AG04450 (cell line): ENCODE results near the gene TTC31. TPM values are rescaled to one million over a fixed set of nuclear protein-coding genes. Genes with fewer than 3 reads are reported as not detected.
"Not testable (repeated sequence)": the region's sequence is repeated elsewhere in the genome, so short reads cannot be mapped to it uniquely, and the experiment has no call there.

Experiments
- CTCF ChIA-PET: fragments of 300-600, 350-600 bp; formaldehyde crosslinking; extraction: SDS; loops from one replicate; lab custom pipeline; 2022; ENCODE audit warnings: antibody characterized with exemption, inconsistent platforms; lab: Charles Lee
- POLR2A ChIA-PET: fragments of 350-600 bp; formaldehyde crosslinking; extraction: SDS; loops from one replicate; lab custom pipeline; 2021; ENCODE audit warnings: antibody characterized with exemption, inconsistent platforms; lab: Yijun Ruan, JAX
- DNase-seq: peaks from one replicate; pipeline ENCODE4 v3.0.0-alpha.2; 2011; ENCODE audit warnings: low read depth, low spot score
- H3K27ac ChIP-seq: one replicate; pipeline ENCODE4 v1.5.1; 2012; ENCODE audit warnings: low read depth, low read length, control low read depth
- H3K27me3 ChIP-seq: one replicate; pipeline ENCODE4 v1.6.0; 2012; ENCODE audit warnings: low read length; ENCODE audit not compliant: control insufficient read depth, insufficient read depth
- H3K4me3 ChIP-seq: 2 replicates; pipeline ENCODE4 v1.5.1; 2011; ENCODE audit warnings: mild to moderate bottlenecking, low read depth, low read length, control low read depth
- H3K9me3 ChIP-seq: 2 replicates; pipeline ENCODE4 v1.5.1; 2012; ENCODE audit warnings: low read length; ENCODE audit not compliant: control insufficient read depth, insufficient read depth
- polyA plus RNA-seq: library from polyadenylated mRNA; depleted of rRNA; stranded (reverse); fragments of >200 nt; gene quantifications from 2 replicates; pipeline ENCODE4 v1.2.3, GENCODE V29; 2011
- TF ChIP-seq, protein P1 (sequence below): IDR thresholded peaks from 2 replicates; pipeline ENCODE4 v1.5.1; 2011; ENCODE audit warnings: low read depth, low read length, control low read depth, inconsistent platforms

The TTC31 gene
- polyA plus RNA-seq, 1 experiment: 16.4 TPM

GRCh38 chr2:74441690-74442482 lies 41.0 kb upstream of the TTC31 start, which contains the start of gene RTKN:
TSS of gene RTKN (minus strand) at chr2:74441937. CDS start at chr2:74441816, 121 bp downstream.
- CTCF ChIA-PET: no interaction called here
- no peak for DNase-seq
- H3K27ac ChIP-seq: no peak within 1 kb of the TSS
- H3K9me3 ChIP-seq: peaks cover 11% of the 10 kb centered on the region; the same call in 1 of the 2 replicates
- POLR2A ChIA-PET: no interaction called here
- TF ChIP-seq, protein P1, sequence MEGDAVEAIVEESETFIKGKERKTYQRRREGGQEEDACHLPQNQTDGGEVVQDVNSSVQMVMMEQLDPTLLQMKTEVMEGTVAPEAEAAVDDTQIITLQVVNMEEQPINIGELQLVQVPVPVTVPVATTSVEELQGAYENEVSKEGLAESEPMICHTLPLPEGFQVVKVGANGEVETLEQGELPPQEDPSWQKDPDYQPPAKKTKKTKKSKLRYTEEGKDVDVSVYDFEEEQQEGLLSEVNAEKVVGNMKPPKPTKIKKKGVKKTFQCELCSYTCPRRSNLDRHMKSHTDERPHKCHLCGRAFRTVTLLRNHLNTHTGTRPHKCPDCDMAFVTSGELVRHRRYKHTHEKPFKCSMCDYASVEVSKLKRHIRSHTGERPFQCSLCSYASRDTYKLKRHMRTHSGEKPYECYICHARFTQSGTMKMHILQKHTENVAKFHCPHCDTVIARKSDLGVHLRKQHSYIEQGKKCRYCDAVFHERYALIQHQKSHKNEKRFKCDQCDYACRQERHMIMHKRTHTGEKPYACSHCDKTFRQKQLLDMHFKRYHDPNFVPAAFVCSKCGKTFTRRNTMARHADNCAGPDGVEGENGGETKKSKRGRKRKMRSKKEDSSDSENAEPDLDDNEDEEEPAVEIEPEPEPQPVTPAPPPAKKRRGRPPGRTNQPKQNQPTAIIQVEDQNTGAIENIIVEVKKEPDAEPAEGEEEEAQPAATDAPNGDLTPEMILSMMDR: no peak
- H3K27me3 ChIP-seq: peaks cover 22% of the 10 kb centered on the region
- H3K4me3 ChIP-seq: no peak within 1 kb of the TSS

DNA sequence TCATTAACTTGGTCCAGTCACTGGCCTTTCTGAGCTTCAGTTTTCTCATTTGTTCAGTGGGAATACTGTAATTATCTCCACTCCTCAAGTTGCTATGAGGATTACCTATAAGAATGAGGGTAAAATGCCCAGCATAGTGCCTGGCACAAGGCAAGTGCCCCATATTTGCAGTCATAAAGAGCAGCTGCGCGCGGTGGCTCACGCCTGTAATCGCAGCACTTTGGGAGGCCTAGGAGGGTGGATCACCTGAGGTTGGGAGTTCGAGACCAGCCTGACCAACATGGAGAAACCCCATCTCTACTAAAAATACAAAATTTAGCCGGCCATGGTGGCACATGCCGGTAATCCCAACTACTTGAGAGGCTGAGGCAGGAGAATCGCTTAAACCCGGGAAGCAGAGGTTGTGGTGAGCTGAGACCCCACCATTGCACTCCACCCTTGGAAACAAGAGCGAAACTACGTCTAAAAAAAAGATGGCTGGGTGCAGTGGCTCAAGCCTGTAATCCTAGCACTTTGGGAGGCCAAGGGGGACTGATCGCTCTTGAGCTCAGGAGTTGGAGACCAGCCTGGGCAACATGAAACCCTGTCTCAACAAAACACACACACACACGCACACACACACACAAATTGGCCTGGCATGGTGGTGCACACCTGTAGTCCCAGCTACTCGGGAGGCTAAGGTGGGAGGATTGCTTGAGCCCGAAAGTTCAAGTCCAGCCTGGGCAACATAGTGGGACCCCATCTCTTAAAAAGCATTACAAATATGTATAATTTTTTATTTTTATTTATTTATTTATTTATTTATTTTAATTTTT lies 40.2 kb upstream of the TTC31 start:
- DNase-seq, POLR2A ChIA-PET, H3K27ac ChIP-seq, H3K4me3 ChIP-seq, CTCF ChIA-PET: not testable (repeated sequence)
- peaks cover 22% of the 10 kb centered on the region for H3K27me3 ChIP-seq
- peaks cover 11% of the 10 kb centered on the region; the same call in 1 of the 2 replicates for H3K9me3 ChIP-seq

DNA sequence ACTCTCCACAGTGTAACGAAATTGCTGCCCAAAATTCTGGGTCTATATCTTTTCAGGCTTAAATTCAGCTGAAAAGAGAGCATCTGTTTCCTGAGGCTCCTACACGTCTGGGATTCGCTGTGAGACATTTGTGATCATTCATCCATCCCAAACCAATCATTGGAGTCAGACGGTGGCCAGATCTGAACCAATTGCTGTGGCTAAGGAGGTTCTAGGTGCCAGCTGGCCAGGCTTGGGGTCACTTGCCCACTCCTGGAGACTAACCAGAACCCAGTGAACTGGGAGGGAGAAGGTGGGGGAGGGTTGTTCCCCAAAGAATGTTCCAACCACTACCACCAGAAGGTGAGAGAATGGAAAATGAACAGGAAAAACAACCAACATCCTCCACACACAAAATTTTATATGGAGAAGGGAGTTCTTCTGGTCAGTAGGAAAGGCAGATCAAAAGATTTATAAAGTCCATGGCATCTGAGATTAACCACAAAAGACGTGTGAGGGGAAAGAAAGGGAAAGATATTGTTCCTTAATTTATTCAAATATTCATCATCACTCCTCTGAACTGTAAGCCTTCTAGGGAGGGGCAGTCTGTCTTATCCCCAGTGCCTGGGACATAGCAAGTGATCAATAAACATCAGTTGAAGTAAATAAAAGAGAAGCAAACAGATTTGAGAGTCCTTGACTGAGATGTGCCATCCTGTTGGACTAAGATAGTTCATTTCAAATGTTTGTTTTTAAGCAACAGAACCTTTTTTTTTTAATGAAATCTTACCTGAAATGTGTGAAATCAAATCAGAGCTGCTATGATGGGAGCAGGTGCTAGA lies 38.2 kb upstream of the TTC31 start:
- TF ChIP-seq, protein P1: no peak
- DNase-seq: no peak
- H3K4me3 ChIP-seq: no peak overlapping the region
- no peak overlapping the region for H3K27ac ChIP-seq
- ChIA-PET POLR2A (no interaction called here), CTCF (interaction anchor here (0.9 to 1.5 kb wide), 2 partner anchors 21 to 110 kb away, joined by 3 read pairs; partner anchors contain the start of gene MOGS)
- H3K9me3 ChIP-seq: peaks cover 11% of the 10 kb centered on the region; the same call in 1 of the 2 replicates
- peaks cover 22% of the 10 kb centered on the region for H3K27me3 ChIP-seq

GRCh38 chr2:74447230-74447999 lies 35.5 kb upstream of the TTC31 start:
- no peak for DNase-seq
- CTCF ChIA-PET: no interaction called here
- Histone ChIP-seq H3K27ac (no peak overlapping the region), H3K9me3 (no peaks in the 10 kb centered on the region), H3K27me3 (peaks cover 6% of the 10 kb centered on the region), H3K4me3 (no peak overlapping the region)
- TF ChIP-seq, protein P1: no peak
- POLR2A ChIA-PET: no interaction called here
